GM03348 (cell line): ENCODE data around the gene TMCC2.

Experiments
- DNase-seq: peaks from one replicate; pipeline ENCODE4 v3.0.0; 2012; ENCODE audit warnings: low spot score

TMCC2 gene

DNA sequence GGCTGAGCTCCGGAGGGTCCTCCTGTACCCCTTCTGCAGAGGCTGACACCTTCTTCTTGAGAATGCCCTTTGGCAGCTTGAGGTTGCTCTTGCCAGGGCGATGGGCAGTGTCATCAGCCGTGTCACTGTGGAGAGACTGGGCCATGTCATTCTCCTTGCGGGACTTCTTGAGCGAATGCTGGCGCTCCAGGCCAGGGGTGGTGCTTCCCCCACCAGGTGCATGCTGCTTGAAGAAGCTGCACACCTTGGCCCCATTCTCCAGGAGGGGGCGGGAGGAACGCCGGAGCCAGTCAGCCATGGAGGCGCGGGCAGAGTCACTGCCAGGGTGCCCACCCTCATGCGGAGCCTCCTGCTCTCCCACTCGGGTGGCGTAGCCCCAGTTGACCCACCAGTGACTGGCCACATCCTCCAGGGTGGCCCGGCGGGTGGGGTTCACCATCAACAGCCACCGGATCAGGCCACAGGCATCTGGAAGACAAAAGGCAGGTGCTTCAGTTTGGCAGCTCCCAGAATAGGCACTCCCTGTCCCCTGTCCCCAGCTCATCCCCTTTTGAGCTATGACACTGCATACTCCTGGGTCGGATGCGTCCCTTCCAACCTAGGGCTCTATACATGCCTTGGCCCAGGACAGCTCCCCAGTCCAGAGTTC is 76.4 kb downstream of the TMCC2 start:
- no peak for DNase-seq

DNA sequence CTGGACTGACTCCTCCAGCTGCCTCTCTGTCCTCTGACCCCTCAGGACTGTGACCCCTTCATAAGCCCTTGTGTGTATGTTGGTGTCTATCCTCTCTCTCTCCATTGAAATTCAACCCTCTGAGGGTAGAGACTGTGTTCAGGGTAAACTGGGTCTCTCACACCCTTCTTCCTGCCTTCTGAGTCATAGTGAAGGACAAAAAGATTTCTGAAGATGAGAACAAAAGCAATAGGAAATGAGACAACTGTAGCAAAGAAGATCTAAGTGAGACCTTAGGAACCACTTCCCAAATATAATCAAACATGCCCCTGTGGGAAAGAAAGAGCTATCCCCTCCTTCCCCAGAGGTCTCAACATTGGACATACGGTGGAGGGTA is 76.9 kb downstream of the TMCC2 start:
- no peak for DNase-seq

DNA sequence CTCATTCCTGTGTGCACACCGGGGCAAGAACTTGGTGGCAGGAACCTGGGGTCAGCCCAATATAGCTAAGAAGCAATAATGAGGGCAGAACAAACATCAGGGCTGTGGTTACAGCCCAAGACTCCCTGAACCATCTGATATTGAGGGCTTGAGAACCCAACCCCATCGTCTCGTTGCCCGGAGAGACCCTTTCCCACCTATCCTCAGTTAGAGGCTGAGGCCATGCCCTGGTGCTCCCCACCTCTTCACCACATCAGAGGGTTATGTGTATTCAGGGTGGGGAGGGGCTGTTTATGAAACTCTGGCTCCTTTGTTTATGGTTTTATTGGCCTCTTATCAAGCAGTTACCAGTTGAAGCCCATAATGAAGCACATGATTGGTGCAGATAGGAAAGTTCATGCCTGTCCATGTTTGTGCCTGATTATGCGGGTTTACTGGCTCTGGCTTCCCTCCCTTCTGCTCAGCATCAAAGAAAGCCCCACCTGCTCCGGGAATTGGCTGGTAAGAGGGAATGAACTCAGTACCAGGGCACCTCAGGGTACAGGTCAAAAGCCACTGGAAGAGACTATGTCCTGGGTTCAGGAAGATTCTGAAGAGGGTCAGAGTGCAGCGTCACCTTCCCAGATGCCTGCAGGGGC is 79.3 kb downstream of the TMCC2 start:
- DNase-seq, result no peak

DNA sequence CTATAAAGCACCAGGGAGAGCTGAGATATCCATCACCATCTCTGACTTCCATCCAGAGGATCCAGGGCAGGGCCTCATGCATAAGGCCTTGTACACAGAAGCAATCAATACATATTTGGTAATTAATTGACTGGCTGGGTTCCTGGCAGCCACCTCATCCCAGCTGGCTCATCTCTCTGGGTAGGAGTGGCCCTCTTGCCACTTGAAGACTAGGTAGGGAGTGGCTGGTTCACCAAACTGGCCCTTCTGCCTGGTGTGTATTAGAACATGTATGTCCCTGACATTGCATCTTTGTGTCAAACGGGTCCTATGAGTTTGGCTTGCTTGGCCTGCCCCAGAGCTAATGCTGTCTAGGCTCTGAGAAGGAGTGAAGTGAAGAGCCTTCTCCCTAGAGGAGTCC is 82.0 kb downstream of the TMCC2 start:
- no peak for DNase-seq

DNA sequence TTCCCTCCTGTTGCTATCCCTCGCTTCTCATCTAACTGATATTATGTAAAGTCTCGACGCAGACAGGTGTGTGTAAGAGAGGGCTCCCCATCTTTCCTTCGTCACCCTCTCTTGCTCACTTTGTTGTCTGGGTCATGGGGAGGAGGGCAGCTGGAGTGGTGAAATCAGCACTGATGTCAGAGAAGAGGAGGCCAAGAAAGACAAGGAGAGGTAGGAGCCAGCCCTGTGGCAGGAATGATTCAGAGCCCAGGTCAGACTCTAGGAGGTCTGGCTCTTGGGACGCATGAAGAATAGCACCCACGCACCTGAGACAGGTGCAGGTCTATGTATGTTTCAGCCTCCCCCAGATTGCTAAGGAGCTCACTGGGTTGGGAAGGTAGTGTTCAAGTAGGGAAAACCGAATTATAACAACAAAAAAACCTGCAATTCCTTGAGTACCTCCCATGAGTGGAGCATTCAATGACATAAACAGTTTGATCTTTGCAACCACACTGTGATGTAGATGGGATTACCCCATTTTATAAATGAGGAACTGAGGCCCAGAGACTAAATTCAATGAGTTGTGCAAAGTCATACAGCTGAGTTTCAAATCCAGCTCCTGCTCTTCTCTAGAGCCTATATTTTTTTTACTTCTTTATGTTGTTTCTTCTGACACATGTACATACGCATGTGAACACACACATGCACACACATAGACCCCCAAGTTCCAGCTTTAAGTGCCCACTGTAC is 83.4 kb downstream of the TMCC2 start:
- DNase-seq, result no peak

DNA sequence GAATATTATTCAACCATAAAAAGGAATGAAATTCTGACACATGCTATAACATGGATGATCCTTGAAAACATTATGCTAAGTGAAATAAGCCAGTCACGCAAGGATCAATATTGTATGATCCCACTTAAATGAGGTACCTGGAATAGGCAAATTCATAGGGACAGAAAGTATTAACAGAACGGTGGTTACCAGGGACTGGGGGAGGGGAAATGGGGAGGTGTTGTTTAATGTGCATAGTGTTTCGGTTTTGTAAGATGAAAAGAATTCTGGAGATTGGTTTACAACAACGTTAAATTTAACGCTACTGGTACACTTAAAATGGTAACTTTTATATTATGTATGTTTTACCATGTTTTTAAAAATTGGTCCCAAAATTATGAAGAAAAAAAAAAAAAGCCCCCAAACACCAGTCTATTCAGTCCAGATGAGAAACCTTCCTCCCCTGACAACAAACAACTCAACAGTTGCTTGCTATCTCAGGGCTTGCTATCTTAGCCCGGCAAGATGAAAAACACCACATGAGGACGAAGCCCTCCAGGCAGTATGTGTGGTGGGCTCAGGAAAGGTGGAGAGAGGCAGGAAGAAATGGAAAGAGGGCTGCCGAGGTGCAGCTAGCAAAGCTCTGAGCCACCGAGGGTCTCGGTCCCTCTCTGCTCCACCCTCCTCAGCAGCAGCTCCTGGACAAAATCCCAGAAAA is 85.3 kb downstream of the TMCC2 start:
- DNase-seq, result no peak

DNA sequence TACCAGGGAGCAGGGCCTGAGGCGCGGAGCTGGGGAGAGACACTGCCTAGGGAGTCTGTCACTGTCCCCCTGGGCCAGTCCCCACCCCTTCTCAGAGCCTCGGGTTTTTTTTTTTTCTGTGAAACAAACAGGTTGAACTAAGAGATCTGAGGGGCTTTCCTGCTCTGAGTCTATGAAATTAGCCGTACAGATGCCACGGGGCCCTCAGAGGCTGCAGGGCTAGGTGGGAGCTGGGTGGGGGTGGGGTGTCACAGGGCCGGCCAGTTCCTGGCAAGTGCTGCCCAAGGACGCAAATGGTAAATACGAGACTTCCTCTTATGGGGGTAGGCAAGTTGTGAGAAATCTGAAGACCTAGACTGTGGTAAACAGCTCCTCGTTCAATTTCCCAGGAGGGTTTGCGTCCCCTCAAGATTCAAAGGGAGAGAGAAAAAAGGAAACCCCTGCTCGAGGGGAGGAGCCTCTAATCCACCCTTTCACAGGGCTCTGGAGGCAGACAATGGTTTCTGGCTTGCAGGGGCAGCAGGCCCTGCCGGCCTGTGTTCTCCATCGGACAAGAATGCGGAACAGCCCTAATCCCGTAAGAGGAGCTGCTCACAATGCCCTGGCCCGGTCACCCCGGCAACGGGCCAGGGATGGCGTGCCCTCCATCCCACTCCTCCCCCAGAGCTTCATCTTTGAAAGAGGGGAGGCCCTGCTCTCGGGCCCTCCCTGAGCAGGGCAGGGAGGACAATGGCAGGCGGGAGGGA is 86.0 kb downstream of the TMCC2 start:
- DNase-seq, result peak; percentile 72

DNA sequence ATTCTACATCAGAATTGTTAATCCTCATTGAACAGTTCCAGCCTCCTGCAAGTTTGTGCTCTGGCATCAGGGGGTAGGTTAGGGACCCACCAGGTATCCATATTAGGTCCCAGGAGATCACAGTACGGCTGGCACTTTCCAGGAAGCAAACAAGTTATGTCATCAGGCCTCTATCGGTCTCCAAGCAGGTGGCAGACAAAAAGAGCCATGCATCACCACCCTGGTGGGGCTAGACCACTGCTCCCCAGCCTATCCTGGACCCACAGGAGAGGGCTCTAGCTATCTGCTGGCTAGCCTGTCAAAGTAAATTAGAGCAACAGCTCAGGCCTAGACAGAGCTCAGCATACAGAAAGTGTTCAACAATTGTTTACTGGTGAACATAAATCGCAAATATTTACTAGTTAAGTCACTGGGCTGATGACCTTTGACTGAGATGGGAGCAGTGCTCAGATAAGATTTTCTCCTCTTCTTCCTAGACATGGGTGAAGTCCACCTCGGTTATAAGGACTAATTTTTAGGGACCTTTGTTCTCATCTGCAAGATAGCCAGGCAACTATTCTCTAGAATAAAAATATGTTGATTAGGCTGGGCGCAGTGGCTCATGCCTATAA is 87.4 kb downstream of the TMCC2 start:
- DNase-seq, result no peak

DNA sequence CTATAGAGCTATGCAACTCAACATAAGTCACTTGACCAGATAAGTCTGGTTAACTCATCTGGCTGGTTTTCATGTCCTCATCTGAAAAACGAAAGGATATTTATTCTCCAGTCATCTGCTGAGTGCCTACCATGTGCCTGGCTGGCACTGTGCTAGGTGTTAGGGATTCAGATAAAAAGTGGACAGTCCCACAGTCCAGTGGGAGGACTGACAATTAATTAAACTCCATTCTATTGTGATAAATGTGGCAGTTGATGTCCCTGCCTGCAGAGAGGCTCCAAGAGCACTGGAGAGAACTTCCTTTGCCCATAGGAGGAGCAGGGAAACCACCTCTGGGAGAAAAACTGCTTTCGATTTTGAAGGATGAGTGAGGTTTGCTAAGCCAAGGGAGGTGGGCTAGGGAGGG is 88.4 kb downstream of the TMCC2 start:
- no peak for DNase-seq

DNA sequence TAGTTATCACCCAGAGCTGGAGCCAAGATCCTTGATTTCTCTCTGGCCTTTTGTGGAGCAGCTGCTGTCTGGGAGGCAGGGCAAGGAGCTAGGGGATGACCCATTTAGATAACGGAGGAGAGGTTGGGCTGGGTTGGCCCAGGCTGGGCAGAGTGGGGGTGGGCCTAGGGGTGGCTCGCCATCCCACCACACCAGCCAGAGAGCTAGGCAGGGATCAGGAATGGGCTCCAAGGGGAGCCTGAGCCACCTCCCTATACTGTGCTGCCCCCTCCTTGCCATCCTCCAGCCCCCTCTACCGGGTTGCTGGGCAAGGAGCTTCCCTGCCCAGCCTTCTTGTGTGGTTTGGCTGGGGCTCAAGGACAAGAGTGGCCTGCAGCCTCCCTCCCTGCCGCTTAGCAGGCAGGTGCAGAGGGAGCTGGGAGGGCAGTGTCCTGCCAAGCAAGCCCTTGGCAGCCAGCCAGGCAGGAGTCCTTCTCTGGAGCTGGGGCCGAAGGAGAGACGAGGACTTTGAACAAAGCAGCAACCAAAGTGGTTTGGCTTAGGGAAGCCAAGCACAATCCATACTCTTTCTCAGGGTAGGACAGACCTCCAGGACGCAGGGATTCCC is 89.7 kb downstream of the TMCC2 start:
- DNase-seq, result no peak

DNA sequence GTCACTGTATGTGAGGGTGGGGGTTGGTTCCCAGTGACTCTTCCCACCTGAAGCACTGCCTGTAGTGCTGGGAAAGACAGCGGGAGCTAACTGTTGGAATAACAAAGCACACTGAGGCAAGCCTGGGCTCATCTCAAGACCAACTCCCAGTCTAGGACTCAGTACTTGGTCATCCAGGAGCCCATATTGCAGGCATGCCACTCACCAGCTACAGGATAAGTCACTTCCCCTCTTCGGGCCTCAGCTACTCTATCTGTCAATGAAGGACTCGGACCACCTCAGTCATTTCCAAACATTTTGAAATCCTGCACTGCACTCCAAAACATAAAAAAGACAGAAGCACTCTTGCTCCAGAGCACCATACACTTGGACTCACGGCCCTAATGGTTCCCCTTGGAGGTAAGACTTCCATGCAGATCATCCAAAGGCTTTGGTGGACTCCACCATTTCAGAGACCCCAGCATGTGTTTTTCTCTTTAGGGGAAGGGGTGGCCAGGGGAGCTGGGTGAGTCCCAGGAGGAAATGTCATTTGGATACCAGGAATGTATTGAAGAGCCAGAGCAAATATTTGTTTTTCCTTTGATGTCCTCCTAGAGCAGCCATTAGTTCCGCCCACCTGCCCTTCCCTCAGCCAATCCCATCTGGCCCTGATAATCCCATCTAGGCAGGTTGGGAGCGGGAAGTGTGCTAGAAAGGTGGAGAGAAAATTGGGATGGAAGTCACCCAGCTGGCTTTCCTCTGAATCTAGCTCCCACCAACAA is 90.7 kb downstream of the TMCC2 start:
- DNase-seq, result no peak

DNA sequence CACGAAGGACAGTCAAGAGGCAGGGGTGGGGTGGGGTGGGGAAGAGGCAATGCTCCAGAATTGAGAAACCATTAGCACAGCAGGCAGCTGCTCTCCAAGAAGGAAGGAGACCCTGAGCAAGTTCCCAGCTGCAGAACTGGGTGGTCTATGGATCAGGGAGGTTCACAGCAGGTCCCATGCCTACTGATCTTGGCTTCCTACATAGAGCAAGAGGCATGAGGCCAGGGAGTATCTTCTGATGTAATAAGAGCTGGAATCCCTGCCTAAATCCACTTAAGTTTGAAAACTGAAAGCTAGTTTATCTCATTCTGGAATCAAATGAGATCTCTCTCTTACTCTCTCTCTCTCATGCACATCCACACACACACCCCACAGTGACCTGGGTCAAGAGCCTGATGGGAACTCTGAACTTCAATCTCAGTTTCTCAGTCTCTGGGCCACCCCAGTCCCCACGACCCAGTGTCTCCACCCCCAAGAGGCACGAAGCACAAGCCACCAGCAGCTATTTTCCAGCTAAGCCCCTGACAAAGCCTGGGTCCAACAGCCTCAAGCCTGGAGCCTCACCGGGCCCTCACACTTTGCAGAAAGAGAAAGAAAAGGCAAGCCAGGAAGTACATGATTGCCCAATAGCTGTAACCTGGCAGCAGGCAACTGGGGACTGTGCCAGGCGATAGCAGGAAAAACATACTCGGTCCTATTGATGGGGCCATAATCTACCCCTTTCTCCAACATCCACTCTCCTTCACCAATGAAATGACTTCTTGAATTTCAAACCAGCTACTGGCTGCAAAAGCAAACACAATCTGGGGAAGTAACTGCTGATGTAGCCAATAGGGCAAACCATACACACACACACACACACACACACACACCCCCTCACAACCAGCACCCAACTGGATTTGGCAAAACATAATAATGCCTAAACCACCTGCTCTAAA is 91.6 kb downstream of the TMCC2 start:
- DNase-seq, result peak; percentile 50

DNA sequence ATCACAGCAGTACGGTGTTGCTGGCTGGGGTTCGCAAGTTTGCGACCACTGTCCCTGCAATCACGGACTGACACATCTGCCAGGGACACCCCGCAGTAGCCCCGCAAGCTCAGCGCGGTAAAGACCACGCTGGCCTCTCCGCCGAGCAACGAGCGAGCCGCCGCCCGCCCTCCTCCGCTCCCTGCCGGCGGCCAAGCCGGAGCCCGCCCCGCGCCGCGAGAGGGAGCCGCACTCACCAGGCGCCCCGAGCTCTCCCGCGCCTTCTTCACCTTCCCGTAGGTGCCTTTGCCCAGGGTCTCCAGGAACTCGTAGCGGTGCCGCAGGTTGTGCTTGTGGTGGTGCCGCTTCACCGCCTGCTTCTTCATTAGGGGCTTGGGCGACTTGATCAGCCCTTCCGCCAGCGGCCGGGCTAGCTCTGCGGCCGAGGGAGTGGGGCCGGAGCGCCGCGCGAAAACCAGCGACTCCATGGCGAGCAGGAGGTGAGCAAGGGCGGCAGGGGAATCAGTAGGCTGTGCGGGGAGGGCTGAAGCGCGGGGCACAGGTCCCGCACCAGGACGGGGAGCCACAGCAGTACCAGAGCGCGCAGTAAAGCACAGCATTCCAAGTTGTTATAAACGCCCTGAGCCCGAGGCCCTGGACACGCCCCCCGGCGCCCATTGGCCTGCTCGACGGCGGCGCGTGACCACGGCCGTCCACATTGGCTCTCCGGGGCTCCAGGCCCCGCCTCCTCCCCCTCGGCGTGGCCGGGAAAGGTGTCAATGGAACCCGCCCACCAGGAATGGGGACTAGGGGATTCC is 93.6 kb downstream of the TMCC2 start, which contains the start of gene NUAK2:
Gene NUAK2, minus strand, starts transcription at position 584 of the 797 bp plus-strand sequence. Its CDS starts 117 bp downstream, at position 467.
- peak; percentile 97 for DNase-seq

DNA sequence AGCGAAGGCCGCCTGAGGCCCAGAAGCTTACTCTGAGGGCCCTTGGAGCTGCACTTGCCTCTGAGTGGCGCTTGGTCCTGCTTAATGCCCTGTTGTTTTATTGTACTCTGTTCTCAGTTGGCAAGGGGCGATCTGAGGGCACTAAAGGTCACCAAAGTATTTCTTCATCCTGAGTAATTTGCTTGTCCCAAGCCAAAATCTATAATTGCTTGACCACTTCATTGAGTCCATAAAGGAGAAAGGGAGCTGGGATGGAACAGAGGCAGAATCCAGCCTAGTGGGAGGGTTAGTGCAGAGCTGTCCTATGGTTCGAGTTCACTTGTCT is 94.2 kb downstream of the TMCC2 start:
- DNase-seq, result no peak
